HG03060 (cell line): ENCODE measurements around the gene TMEM52.
"Not testable (repeated sequence)": the region's sequence is repeated elsewhere in the genome, so short reads cannot be mapped to it uniquely, and the experiment has no call there.

Source experiments
- ATAC-seq: cut with Tn5 transposase; IDR thresholded peaks from one replicate; pipeline ENCODE4 v1.9.1; 2021; ENCODE audit warnings: low read depth, moderate number of reproducible peaks; ENCODE audit not compliant: unreplicated experiment

TMEM52 gene

DNA sequence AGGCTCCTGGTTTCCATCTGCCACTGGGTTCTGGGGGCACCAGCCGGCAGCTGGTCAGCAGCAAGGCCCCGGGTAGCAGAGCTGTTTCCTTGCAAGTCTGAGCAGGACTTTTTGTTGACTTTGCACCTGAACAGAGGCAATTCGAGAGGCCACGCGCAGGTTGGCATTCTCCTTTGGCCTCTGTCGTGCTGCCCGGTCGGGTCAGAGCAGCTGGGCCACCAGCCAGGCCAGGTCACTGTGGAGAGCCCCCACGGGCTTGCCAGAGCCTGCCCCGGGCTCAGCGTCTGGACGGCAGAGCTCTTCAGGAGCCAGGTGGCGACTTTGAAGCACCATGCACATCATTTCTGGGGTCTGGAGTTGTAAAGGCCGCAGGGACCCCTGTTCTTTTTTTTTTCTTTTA lies 28.4 kb upstream of the TMEM52 start:
- ATAC-seq, result no peak

DNA sequence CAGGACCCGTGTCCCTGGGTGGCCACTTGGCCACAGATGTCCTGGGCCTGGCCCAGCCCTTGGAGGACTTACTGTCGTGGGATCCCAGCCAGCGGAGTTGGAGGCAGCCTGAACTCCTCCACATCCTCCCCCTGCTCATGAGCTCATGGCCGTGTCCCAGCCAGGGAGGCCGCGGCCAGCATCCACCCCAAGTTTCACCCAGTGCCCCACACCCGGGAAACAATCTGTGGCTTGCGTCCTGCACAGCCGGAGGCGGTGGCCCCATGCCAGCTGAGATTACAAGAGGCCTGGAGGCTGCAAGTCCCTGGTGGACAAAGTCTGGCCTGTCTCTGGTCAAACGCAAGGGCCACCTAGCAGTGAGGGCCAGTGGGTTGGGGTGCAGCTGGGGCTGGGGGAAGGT lies 27.5 kb upstream of the TMEM52 start:
- no peak for ATAC-seq

DNA sequence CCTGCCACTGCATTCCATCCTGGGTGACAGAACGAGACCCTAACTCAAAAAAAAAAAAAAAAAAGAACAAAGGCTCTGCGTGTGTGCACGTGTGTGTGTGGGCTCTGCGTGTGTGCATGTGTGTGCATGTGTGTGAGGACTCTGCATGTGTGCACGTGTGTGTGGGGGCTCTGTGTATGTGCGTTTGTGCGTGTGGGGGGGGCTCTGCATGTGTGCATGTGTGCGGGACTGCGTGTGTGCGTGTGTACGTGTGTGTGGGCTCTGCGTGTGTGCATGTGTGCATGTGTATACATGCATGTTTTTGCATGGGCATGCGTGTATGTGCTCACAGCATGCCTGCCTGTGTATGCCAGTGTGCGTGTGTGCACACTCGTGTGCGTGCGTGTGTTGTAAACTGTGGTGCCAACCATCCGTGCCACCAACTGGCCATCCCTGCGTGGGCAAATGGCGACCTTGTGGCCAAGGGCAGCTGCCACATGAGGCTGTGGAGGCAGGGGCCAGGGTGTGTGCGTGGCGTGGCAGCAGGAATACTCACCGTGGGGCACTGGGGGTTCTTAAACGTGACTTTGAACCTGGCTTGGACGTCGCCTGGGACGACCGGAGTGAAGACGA lies 26.8 kb upstream of the TMEM52 start:
- no peak for ATAC-seq

DNA sequence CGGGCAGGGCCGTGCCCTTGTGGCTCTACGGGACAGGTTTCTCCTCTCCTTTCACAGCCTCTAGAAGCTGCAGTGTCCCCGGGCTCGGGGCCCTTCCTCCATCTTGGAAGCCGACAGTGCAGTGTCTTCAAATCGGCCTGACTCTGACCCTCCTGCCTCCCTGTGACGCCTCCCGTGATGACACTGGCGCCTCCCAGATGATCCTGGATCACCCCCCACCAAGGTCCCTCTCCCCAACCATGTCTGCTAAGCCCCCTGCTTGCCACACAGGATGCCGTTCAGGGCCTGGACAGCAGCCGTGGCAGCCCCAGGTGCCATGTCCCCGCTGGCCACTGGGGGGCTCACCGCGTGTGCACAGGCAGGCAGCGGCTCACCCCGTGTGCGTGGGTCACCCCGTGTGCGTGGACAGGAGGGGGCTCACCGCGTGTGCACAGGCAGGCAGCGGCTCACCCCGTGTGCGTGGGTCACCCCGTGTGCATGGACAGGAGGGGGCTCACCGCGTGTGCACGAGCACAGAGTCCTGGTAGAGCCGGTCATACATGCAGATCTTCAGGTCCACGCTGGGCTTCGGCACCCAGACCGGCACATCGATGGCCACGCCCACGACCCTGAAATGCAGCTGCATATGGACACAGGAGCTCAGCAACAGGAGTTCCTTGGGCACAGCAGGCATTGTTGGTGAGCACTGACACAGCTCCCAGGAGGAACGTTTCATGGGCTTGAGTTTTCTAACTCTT lies 24.9 kb upstream of the TMEM52 start:
- no peak for ATAC-seq

DNA sequence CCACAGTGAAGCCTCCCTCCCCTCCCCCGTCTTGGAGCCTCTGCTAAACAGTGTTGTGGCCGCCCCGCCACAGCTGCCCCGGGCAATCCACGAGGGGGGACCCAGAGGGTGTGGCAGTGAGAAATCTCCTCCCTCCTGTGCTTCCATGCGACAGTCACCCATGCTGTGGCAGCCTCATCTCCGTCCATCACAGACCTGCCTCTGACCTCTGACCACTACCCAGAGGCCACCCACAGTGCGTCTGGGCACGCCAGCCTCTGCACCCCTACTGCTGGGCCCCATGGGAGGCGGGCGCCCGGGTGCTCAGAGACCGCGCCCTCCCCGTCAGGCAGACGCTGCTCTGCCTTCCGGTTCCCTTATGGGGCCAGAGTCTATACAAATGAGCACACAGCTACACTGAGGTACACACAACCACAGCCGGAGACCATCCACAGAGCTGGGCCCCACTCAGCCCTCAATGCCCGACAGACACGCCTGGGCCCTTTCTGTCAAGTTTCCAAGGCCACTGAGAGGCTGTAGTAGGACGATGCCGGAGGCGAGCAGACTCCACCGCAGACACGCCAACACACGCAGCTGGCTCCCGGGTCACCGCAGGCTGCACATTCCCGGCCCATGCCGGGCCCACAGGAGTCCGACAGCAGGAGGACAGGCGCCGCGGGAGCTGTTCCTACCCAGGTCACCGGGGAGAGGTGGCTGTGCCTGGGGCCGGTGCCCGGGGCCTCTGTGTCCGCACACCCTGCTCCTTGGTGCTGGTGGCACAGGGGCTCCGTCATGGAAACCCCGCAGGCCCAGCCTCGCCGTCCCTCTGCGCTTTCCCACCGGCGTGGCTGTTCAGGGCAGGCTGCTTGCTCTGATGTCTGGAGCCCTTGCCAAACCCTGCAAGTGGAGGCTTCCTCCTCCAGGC lies 23.9 kb upstream of the TMEM52 start:
- ATAC-seq, result no peak

DNA sequence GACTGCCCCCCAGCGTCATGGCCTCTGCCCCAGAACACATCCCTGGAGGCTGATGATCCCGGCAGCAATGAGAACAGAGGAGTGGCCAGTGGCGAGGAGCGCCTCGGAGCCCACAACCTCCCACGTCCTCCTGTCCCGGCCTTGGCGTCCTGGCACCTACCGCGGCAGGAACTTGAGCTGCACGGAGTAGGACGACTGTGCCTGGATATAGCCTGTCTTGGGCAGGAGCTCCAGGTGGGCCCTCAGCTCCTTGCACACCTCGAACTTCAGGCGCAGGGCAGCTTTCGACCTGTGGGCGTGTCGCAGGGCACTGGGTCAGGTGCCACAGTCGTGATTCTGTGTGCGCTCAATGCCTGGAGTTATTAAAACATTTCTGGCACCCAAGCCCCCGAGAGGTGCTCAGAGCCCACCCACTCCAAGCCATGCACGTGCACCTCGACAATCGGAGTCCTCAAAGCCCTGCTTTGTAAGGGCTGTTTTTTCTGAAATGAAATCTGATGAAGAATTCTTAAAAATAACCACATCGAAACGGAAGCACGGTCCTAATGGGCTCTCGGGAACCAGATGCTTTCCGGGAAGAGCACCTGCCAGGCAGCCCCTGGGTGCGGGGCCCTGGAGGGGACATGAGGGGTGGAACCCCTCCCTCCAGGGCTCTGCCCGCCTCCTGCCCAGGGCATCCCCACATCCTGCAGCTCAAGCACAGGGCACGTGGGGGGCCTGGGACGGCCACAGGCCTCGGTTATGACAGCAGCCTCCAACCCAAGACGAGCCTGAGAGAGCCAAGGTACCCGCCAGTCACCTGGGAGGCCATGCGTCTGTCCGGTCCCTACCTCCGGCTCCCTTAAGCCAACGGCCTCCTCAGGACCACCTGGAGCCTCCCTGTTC lies 23.0 kb upstream of the TMEM52 start:
- ATAC-seq, result no peak

DNA sequence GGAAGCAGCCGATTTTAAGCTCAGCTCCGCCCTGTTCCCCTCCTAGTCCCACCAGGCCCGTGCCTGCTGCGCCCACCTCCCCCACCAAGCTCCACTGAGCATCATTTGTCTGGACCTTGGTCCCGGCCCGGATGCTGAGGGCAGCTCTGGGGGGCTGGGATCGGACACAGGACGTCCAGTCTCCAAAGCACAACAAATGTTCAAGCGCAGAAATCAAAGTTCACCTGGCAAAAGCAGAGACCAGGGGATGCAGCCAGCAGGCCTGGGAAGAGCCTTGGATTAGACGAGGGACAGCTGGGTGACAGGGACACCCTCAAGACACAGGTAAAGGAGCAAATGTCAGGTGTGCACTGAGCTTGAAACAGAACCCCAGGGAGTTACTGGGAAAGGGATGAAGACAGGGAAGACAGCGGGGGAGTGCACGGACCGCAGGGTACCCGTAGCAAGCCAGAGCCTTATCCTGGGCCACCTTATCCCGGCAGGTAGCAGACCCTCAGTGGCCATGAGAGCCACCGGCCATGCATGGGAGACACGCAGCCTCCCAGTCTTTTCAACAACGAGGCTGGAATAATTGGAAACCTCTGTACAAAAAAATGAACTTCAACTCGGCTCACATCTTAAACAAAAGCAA lies 22.2 kb upstream of the TMEM52 start:
- no peak for ATAC-seq

DNA sequence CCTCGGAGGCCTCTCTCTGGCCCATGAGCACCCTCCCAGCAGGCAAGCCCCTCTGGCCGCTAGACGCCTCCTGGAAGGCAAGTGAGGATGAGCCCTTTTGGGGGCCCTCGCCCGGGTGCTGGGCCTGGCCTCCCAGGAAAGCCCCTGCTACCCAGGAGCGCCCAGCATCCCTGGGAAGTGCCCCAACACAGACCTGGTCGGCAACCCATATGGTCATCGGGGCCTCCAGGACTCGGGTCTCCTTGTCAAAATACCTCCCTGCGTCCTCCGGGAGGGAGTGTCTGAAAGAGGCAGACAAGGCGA lies 21.0 kb upstream of the TMEM52 start:
- ATAC-seq, result no peak

DNA sequence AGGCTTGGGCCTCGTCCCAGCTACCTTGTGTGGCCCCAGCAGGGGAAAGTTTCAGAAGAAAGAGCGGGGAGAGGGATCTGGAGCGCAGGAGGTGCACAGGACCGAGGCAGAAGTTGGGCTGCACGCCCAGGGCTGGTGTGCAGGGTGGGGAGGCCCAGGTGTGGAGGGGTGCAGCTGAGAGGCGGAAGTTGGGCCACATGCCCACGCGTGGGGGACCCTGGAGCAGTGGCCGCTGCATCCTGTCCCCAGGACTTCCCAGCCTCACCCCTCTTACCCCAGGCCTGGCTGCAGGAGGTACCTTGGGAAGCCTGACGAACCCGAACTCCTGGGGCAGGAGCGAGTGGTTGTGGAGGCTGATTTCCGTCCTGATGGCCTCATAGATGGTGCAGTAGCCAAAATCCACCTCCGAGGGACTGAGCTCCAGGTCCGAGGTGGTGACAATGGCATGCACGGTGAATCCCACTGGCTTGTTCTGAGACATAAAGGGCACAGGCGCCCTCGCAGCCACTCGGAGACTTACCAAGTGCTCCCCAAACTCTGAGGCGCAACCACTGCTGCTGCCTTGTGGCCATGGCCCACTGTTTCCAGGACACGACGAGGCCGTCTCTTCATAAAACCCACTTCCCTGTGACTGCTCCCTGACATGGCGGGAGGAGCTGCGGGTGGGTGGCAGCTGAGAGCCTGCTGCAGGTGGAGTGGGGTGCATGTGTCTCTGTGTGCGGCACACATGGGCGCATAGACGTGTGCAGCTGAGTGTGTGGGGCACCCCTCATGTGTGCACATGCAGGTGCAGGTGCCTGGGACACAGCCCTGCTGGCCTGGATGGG lies 20.4 kb upstream of the TMEM52 start:
- ATAC-seq, result no peak

DNA sequence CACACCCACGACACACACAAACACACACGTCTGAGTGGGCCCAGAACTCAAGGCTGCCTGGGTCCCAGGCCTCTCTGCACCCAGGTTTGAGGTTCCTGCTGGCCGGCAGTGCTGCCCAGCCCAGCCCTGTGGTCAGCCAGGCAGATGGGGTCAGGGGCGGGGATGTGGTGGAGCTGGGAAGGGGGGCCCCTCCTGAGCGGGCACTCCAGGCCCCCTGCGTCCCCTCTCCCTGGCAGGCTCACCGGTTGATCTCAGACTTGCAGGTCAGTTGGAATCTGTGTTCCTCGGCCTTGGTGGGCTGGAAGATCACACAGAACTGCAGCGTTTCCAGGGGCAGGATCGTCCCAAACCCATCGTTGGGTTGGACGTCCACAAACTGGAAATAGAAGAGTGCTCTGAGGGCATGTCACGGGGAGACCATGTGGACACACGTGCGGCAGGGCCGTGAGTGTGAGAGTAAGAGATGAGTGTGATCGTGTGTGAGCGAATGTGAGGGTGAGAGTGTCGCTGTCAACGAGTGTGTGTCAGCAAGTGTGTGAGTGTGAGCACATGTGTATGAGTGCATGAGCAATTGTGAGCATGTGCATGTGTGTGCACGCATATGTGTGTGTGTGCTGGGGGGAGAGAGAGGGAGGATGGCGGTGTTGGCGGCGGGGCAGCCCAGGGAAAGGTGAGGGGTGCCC lies 19.7 kb upstream of the TMEM52 start:
- no peak for ATAC-seq

DNA sequence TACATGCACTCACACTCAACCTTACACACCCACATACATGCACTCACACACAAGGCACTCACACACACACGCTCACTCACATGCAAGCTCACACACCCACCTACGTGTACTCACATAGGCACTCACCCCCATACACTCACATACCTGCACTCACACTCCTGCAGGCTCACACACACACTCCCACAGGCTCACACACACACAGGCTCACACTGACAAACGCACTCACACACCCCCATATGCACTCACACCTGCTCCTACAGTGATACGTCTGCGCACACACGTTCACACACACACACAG lies 19.1 kb upstream of the TMEM52 start:
- no peak for ATAC-seq

DNA sequence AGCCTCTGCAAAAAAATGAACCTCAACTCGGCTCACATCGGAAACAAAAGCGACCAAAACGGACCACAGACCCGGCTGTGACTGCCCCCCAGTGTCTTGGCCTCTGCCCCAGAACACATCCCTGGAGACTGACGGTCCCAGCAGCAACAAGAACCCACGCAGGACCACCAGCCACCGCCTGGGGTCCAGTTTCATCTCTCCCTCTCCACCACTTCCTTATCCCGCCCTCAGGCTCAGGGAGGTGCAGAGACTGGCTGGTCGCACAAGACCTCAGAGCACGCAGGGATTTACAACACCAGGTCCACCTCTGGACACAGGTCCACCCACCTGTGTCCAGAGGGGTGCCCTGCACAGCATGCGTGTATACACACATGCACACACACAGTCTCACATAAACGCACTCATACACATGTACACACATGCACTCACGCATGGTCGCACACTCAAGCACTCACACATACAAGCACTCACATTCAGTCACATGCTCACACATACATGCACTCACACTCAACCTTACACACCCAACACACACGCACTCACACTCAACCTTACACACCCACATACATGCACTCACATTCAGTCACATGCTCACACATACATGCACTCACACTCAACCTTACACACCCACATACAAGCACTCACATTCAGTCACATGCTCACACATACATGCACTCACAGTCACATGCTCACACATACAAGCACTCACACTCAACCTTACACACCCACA lies 18.6 kb upstream of the TMEM52 start:
- no peak for ATAC-seq

DNA sequence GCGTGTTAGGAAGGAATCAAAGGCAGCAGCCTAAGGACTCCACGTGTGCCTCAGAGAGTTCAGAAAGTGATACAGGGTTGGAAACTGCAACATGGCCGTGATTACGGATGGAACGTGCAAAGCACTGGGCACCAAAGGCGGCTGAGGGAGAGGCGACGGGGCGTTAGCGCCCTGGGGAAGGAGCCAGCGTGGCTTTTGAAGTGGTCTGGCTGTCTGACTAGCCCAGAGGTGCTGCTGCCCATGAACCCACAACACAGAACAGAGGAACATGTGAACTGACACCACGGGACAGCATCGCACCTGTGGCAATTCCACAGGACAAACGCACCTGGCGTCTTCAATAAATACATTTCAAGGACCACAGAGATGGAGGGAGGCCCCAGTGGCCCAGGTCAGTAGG lies 18.0 kb upstream of the TMEM52 start:
- no peak for ATAC-seq

DNA sequence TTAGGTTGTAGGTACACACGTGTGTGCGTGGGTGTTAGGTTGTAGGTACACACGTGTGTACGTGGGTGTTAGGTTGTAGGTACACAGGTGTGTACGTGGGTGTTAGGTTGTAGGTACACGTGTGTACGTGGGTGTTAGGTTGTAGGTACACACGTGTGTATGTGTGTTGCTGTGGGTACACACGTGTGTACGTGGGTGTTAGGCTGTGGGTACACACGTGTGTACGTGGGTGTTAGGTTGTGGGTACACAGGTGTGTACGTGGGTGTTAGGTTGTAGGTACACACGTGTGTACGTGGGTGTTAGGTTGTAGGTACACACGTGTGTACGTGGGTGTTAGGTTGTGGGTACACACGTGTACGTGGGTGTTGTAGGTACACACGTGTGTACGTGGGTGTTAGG lies 15.8 kb upstream of the TMEM52 start:
- not testable (repeated sequence) for ATAC-seq

DNA sequence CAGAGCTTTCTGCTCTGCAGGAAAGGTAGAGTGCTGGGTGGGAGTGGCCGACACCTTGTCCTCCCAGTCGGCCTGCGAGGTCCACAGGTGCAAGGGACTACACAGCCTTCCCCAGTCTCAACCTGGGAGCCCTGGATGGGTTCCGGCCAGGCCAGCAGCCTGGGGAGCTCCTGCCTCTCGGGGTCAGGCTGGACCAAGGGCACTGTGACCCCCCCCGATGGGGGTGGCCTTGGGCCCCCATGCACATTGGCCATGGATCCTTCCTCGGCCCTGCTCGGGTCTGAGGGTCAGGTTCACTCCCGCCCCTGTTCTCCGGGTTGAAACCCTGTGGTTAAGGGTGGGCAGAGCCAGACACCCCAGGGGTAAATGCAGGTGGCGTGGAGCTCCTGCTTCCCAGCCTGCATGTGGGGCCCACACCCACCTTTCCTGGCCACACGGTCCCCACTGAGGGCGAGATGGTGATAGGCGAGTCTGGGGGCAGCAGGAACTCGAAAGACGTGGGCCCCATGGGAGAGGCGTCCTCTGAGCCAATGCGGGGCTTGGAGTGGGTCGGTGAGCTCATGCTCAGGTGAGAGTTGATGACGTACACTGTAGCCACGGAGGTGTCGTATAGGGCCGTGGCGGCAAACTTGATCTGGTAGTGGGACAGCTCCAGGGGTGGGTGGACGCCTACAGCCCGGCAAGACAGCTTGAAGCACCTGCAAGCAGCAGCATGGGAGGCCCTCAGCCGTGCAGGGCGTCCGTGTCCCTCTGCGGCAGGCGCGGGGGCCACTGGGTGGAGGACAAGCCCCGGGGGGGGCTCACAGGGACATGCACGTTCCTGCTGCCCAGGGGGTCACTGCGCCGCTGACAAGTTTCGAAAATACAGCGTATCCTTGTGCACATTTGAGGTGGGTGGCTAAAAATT lies 10.8 kb upstream of the TMEM52 start:
- no peak for ATAC-seq

DNA sequence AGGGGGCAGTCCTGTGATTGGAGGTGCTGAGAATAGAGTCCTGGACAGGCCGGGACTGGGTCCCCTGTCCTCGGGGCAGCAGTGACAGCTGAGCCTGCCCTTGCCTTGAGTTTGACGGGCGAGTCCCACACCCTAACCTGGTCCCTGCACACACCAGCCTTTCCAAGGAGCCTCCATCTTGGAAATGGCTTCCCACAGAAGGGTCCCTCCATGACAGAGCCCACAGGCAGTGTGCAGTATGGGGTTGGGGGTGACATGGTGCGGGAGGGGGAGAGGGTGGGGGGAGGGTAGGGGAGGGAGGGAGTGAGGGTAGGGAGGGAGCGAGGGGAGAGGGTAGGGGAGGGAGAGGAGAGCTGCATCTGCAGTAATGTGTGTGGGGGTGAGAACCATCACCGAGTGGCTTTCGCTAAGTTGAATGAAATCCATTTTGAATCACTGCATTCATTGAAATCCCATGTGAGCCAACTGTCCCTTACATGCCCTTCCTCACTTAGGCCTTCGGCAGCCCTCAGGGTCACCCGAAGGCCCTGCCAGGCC lies 10.1 kb upstream of the TMEM52 start:
- no peak for ATAC-seq
